Endothelial cell of hepatic sinusoid (primary cell): Measurements from ENCODE around the gene NLK.
"Not testable (repeated sequence)": the region's sequence is repeated elsewhere in the genome, so short reads cannot be mapped to it uniquely, and the experiment has no call there.

Experiments used
- in situ Hi-C: cut with HindIII; loops from 2 replicates; pipeline ENCODE4 v1.10.0; 2017; ENCODE audit warnings: low sequenced_read_pairs

NLK gene

DNA sequence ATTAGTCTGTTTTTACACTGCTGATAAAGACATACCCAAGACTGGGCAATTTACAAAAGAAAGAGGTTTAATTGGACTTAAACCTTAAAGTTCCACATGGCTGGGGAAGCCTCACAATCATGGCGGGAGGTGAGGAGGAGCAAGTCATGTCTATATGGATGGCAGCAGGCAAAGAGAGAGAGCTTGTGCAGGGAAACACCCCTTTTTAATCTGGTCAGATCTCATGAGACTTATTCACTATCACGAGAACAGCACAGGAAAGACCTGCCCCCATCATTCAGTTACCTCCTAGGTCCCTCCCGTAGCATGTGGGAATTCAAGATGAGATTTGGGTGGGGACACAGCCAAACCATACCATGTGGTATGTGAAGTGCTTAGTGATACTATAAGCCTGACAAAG, 144.0 kb downstream of the NLK start:
- in situ Hi-C loops, result loop anchor here (25.0 kb wide), 1 partner anchor 101 kb away; no protein-coding TSS in a partner anchor

DNA sequence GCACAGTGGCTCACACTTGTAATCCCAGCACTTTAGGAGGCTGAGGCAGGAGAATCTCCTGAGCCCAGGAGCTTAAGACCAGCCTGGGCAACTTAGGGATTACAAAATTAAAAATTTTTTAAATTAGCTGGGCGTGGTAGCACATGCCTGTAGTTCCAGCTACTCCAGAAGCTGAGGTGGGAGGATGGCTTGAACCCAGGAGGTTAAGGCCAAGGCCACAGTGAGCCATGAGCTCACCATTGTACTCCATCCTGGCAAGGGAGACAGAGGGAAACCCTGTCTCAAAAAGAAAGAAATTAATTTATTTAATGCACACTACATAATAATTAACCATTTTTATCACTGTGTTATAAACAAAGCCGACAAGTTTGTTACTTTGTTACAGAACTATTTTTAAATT, 145.5 kb downstream of the NLK start:
- in situ Hi-C loops, result loop anchor here (25.0 kb wide), 1 partner anchor 99 kb away; no protein-coding TSS in a partner anchor

DNA sequence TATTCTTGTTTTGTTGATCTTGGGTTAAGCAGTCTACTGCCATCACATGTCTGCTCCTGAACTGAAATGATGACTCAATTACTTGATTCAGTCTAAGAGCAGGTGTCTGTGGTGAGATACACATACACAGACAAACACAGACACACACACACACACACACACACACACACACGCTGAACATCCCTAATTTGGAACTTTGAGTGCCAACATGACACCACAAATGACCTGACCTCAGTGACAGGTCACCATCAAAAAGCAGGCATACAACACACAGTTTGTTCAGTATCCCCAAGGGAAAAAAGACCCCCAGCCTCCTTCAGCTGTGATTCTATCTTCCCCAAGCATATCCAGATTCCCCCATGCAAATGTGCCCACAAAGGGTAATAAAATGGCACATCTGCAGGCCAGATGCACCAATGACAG, 146.4 kb downstream of the NLK start:
- in situ Hi-C loops, result loop anchor here (25.0 kb wide), 1 partner anchor 98 kb away; no protein-coding TSS in a partner anchor

DNA sequence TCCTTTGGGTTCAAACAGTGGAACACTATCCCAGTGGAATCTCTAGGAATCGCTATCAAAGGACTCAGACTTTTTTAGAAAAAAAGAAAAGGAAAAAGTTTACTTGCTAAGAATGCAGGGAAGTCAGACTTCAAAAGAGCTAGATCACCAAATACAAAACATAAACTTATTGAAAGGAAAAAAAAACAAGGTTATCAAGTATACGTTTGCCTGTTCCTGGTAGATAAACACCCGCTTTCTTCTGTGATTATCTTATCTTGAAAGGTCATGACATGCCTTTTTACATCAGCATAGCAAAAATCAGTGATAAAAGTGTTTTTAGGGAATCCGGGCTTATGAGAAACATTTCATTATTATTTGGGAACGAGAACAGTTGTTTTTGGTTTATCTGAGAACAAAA, 147.2 kb downstream of the NLK start:
- in situ Hi-C loops, result loop anchor here (25.0 kb wide), 1 partner anchor 98 kb away; no protein-coding TSS in a partner anchor

DNA sequence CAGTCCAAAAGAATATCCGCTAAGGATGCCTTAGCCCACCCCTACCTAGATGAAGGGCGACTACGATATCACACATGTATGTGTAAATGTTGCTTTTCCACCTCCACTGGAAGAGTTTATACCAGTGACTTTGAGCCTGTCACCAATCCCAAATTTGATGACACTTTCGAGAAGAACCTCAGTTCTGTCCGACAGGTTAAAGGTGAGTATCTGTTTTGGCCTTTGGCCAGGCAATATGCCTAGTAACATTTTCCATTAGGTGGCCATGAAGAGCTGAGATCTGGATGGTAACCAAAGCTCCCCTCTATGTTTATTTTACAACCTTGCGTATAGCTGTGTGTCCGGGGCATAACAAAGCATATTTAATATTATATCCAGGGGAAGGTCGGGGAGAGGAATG, 148.5 kb downstream of the NLK start:
- in situ Hi-C loops, result loop anchor here (25.0 kb wide), 1 partner anchor 96 kb away; no protein-coding TSS in a partner anchor

DNA sequence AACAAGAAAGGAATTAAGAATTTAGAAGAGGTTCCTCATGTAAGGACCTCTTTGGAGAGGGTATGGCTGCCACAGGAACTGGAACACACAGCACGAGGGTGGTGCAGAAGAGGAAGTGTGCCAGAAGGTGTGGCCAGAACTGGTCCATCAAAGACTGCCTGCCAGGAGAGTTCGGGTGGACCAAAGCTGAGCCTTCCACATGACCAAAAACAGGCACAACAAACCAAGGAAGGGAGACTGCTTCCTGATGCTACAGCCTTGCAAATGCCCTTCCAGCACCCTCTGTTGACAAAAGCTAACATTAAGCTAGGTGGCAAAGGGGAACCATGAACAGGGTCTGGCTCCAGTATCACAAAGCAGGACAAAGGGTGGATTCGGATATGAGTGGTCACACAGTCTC, 150.8 kb downstream of the NLK start:
- in situ Hi-C loops, result loop anchor here (25.0 kb wide), 1 partner anchor 94 kb away; no protein-coding TSS in a partner anchor

DNA sequence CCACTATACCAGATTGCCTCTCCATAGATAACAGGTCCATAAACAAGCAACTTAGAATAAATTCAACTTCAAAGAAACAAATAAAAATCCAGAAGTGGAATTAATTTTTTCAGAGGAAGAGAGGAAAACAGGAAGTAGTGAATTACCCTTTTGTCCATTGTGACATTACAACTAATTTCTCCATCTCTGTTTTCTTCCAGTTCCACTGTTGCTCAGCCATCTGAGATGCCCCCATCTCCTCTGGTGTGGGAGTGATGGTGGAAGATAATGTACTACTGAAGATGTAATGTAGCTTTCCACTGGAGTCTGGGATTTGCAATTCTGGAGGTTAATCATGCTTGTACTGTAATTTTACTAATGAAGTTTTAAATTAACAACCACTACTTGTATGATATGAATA, 151.9 kb downstream of the NLK start:
- in situ Hi-C loops, result loop anchor here (25.0 kb wide), 1 partner anchor 93 kb away; no protein-coding TSS in a partner anchor

DNA sequence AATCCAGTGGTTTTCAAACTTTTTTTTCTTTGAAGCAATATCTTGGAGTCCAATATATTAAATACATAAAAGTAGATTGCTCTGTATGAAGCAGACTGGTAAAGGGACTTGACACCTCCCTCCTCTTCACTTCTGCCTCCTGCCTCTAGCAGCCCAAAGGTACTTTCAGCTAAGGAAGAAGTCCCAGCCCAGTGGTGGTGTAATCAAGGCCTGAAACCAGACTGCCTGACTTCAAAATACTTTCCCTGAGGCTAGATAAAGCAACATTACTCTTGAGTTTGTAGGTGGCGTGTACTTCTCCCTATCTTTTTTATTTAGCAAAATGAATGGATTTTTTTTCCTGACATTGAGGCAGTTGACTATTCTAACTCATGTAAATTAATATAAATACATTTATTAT, 154.2 kb downstream of the NLK start:
- in situ Hi-C loops, result loop anchor here (25.0 kb wide), 1 partner anchor 91 kb away; no protein-coding TSS in a partner anchor

DNA sequence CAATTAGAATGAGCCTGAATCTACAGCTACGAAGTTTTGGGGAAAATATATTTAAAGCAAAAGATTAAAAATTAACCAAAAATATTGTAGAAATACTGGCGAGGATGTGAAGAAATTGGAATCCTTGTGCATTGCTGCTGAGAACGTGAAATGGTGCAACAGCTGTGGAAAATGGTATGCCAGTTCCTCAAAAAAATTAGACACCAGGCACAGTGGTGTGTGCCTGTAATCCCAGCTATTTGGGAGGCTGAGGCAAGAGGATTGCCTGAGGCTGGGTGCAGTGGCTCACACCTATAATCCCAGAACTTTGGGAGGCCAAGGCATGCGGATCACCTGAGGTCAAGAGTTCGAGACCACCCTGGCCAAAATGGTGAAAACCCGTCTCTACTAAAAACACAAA, 156.6 kb downstream of the NLK start:
- in situ Hi-C loops, result loop anchor here (25.0 kb wide), 1 partner anchor 88 kb away; no protein-coding TSS in a partner anchor

DNA sequence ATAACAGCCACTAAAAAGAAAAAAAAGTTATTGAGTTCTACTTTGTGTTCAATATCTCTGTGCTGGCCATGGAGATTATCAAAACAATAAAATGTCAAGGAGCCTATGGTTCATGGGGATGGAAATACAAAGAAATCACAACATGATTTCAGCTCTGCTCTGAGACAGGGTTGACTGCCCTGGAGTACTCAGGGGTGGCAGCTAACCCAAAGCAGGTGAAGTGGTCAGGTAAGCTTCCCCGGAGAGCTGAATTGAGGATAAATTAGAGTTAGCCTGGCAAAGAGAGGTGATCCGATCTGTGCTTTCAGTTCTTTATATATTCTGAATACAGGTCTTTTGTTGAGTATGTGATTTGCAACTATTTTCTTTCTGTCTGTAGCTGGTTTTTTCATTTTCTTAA, 157.3 kb downstream of the NLK start:
- in situ Hi-C loops, result loop anchor here (25.0 kb wide), 1 partner anchor 88 kb away; no protein-coding TSS in a partner anchor

DNA sequence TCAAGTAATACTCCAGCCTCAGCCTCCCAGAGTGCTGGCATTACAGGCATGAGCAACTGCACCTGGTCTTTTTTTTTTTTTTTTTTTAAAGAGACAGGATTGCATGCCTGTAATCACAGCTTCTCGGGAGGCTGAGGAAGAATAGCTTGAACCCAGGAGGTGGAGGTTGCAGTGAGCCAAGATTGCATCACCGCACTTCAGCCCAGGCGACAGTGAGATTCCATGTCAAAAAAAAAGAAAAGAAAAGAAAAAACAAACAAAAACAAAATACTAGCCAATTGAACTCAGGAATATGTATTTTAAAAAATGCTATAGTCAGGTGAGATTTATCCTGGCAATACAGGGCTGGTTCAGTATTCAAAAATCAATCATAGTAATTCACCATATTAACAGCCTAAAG, 158.8 kb downstream of the NLK start:
- in situ Hi-C loops, result no loop called here

DNA sequence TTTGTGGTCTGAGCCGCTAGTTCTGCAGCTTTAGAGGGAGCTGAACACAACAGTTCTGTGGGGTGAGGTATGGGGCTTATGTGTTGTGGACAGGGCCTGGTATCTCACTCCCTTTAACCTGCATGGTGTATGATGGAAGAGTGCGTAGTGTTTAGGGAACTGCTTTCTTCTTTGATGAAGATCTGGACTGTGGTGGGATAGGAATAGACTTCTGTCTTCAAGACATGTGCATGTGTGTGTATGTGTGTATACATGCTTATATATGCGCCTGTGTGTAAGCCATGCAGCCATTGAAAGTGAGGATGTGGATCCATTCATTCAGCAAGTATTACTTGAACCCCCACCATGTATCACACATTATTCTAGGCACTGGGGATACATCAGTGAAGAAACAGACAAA, 161.8 kb downstream of the NLK start:
- in situ Hi-C loops, result no loop called here

DNA sequence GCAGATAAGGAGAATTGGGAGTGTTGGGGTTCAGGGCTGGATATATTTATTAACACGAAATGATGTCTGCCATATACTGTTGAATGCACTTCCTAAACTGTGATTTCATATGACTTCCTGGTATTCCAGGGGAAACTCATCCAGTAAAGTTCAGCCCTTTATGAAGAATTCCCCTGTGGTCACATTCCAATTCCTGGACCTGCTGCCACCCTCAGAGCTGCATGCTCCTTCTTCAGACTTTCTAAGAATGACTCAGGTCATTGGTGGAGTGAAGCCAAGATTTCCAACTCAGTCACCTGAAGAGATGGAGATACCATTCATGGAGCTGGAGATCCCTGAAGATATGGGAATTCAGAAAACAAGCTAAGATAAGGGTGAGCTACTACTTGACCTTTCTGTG, 162.3 kb downstream of the NLK start:
- in situ Hi-C loops, result no loop called here

DNA sequence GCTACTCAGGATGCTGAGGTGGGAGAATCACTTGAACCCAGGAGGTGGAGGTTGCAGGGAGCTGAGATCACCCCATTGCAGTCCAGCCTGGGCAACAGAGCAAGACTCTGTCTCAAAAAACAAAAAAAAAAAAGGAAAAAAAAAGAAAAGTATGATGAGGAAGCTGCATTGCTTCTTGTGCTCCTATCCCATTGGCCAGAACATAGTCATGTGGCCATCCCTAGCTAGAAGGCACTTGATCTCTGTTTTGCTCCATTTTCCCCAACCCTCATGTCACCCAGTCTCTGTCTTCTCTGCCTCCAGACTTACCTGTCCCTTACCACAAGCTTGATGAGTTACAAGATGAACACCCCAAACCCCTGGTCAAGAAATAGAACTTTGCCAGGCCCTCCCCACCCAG, 163.8 kb downstream of the NLK start:
- in situ Hi-C loops, result no loop called here

DNA sequence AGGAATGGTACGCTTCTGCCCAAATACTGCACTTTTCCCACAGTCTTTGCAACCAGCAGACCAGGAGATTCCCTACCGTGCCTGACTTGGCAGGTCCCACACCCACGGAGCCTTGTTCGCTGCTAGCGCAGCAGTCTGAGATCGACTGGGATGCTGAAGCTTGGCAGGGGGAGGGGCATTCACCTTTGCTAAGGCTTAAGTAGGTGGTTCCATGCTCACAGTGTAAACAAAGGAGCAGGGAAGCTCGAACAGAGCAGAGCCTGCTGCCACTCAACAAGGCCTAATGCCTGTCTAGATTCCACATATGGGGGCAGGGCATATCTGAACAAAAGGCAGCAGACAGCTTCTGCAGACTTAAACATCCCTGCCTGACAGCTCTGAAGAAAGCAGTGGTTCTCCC, 169.3 kb downstream of the NLK start:
- in situ Hi-C loops, result no loop called here

DNA sequence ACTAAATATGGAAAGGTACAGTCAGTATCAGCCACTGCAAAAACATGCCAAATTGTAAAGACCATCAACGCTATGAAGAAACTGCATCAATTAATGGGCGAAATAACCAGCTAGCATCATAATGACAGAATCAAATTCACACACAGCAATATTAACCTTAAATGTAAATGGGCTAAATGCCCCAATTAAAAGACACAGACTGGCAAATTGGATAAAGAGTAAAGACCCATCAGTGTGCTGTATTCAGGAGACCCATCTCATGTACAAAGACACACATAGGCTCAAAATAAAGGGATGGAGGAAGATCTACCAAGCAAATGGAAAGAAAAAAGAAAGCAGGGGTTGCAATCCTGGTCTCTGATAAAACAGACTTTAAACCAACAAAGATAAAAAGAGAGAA, 171.1 kb downstream of the NLK start:
- in situ Hi-C loops, result not testable (repeated sequence)

DNA sequence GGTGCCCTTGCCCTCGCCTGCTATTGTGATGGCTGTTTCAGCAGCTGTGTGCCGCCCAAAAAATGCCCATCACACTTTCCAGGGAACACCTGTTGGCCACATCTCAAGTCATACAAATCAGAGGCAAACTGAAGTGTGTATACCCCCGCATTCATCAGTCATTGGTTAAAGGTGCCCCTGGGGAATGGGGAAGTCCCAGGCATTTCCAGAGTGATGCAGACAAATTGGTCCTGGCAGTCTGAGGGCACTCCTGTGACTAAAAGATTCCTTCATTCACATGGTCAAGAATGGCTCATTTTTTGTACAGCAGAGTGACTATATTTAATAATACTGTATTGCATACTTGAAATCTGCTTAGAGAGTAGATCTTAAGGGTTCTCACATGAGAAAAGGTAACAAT, 173.6 kb downstream of the NLK start:
- in situ Hi-C loops, result no loop called here

DNA sequence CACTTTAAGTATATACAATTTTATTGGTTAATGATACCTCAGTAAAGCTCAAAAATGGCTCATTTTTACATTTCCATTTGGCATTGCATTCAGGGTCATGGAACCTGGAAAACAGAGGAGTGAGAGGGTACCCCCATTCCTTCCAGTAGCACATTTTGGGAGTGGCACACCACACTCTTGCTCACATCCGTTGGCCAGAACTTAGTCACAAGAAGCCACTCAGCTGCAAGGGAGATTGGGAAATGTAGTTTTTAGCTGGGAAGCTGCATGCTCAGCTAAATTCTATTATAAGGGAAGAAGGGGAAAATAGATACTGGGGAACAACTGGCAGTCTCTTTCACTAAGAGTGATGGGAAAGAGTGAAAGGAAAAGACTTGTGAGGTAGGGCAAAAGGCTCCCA, 174.1 kb downstream of the NLK start:
- in situ Hi-C loops, result no loop called here

DNA sequence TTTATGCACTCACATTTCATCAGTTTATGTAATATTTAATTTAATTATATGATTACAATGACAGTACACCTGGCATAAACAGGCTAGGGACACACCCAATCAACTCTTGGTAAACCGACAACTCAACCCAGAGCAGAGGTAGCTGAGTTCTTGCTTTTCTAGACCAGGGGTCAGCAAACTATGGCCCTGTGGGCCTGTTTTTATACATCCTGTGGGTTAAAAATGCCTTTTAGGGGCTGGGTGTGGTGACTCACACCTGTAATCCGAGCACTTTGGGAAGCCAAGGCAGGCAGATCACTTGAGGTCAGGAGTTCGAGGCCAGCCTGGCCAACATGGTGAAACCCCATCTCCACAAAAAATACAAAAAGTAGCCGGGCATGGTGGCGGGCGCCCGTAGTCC, 177.3 kb downstream of the NLK start:
- in situ Hi-C loops, result no loop called here

DNA sequence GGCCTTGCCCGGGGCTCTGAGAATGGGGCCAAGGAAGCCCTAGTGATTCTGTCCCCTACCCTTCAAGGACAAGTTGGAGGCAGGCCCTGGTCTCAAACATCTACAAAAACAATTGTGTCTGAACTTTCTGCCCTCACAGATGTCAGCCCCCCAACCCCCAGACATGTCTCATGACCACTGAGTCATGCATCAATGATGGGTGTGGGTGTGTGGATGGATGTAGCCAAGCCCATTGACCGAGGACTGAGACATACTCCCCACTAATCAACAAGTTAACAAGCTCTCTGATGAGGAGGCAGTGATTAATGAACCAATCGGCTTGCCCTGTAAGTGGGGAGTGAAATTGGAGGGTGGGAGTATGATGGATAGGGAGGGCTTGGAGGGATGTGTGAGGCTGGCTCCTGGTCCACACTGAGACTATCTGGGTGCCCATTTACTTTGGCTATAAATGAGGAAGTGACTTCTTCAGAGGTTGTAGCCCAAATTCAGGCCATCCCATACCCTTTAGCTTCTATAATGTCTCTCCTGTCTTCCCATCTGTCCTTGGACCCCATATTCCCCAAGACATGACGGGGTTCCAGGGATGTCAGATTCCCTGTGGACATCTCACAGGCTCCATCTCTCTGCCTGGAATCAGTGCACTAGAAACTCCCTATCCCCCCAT, 179.4 kb downstream of the NLK start:
- in situ Hi-C loops, result no loop called here

DNA sequence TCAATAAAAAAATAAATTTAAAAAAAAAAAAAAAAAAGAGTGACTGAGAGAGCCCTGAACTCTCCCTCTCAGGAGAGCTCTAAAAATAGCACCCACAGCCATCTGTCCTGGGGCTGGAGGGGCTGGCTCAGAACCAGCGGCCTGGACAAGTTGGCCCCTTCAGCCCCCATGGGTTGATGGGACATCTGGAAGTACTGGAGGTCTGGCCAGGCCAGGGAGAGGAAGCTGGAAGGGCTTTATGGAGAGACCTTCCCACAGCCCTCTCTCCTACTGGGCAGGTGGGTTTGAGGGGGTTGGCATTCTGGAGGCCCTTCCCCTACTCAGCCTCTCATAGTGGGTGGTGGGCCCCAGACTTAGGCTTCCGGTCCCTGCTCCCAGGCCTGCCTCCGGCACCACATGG, 182.8 kb downstream of the NLK start:
- in situ Hi-C loops, result no loop called here

DNA sequence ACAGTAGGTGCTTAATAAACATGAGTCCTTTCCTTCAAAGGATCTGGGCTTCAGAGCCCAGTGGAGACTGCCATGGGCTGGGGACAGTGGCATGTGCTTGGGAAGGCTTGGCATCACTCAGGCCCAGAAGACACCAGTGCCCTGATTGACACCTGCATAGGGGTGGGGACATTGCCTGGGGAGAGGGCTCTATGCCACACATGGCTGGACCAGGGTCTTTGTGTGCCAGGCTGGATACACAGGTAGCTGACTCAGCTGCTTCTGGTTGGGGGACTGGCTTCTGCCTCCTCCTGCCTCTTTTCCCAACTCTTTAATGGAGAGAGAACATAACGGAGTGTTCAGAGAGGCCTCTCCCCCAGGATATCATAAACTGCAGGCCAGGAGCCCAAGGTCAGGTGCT, 183.4 kb downstream of the NLK start:
- in situ Hi-C loops, result no loop called here
